Progenitor cell of endocrine pancreas (in vitro differentiated cells): ENCODE data around the gene MROH8. TPM values are rescaled to one million over a fixed set of nuclear protein-coding genes. Genes with fewer than 3 reads are reported as not detected.
"Not testable (repeated sequence)": the region's sequence is repeated elsewhere in the genome, so short reads cannot be mapped to it uniquely, and the experiment has no call there.

Experiments
- DNase-seq: peaks from one replicate; pipeline ENCODE4 v3.0.0; 2021; ENCODE audit warnings: low spot score; ENCODE audit not compliant: unreplicated experiment
- H3K27ac Mint-ChIP-seq: 2 replicates; pipeline ENCODE4 v1.8.0; 2021; ENCODE audit warnings: mild to moderate bottlenecking, moderate library complexity, mixed read lengths
- H3K27me3 Mint-ChIP-seq: 2 replicates; pipeline ENCODE4 v1.8.0; 2021; ENCODE audit warnings: mixed read lengths
- H3K36me3 Mint-ChIP-seq: 2 replicates; pipeline ENCODE4 v1.8.0; 2022; ENCODE audit warnings: mixed read lengths; ENCODE audit not compliant: insufficient read depth
- H3K4me1 Mint-ChIP-seq: 2 replicates; pipeline ENCODE4 v1.8.0; 2021; ENCODE audit warnings: low read depth, mixed read lengths
- H3K4me3 Mint-ChIP-seq: 2 replicates; pipeline ENCODE4 v1.8.0; 2021; ENCODE audit warnings: low read depth, mild to moderate bottlenecking, moderate library complexity, mixed read lengths
- H3K9me3 Mint-ChIP-seq: 2 replicates; pipeline ENCODE4 v1.8.0; 2021; ENCODE audit warnings: low read depth, mixed read lengths
- total RNA-seq: library from RNA; stranded (reverse); gene quantifications from 2 replicates; pipeline ENCODE4 v1.2.1, GENCODE V29; 2021
- TF ChIP-seq, protein P1 (sequence below): fragments of 200-600 bp; sonication (generic); IDR thresholded peaks from one replicate; pipeline ENCODE4 v1.5.0; 2021; ENCODE audit warnings: antibody characterized with exemption, mild to moderate bottlenecking; ENCODE audit not compliant: unreplicated experiment

MROH8 gene
- total RNA-seq, 1 donor from 2014 or later = 5.7 TPM

GRCh38 chr20:37072293-37073196 is 106.8 kb downstream of the MROH8 start:
- TF ChIP-seq, protein P1, sequence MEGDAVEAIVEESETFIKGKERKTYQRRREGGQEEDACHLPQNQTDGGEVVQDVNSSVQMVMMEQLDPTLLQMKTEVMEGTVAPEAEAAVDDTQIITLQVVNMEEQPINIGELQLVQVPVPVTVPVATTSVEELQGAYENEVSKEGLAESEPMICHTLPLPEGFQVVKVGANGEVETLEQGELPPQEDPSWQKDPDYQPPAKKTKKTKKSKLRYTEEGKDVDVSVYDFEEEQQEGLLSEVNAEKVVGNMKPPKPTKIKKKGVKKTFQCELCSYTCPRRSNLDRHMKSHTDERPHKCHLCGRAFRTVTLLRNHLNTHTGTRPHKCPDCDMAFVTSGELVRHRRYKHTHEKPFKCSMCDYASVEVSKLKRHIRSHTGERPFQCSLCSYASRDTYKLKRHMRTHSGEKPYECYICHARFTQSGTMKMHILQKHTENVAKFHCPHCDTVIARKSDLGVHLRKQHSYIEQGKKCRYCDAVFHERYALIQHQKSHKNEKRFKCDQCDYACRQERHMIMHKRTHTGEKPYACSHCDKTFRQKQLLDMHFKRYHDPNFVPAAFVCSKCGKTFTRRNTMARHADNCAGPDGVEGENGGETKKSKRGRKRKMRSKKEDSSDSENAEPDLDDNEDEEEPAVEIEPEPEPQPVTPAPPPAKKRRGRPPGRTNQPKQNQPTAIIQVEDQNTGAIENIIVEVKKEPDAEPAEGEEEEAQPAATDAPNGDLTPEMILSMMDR = no peak
- Mint-ChIP-seq H3K36me3 (peaks cover 20% of the 10 kb centered on the region), H3K4me1 (no peaks in the 10 kb centered on the region), H3K9me3 (peaks cover 4% of the 10 kb centered on the region), H3K27ac (no peak overlapping the region), H3K27me3 (no peaks in the 10 kb centered on the region), H3K4me3 (no peak overlapping the region)
- no peak for DNase-seq

DNA sequence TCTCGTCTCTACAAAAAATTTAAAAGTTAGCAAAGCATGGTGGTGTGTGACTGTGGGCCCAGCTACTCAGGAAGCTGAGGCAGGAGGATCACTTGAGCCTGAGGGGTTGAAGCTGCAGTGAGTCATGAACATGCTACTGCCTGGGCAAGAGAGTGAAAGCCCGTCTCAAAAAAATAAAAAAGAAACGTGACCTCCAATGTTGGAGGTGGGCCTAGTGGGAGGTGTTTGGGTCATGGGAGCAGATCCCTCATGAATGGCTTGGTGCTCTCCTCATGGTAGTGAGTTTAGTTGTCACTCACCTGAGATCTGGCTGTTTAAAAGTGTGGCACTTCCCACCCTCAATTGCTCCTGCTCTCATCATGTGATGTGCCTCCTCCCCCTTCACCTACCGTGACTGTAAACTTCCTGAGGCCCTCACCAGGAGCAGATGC is 107.9 kb downstream of the MROH8 start:
- Mint-ChIP-seq H3K4me3 (no peak overlapping the region), H3K27ac (no peak overlapping the region), H3K4me1 (no peaks in the 10 kb centered on the region), H3K36me3 (peaks cover 20% of the 10 kb centered on the region), H3K27me3 (no peaks in the 10 kb centered on the region), H3K9me3 (peaks cover 4% of the 10 kb centered on the region)
- DNase-seq = no peak
- TF ChIP-seq, protein P1 = no peak

DNA sequence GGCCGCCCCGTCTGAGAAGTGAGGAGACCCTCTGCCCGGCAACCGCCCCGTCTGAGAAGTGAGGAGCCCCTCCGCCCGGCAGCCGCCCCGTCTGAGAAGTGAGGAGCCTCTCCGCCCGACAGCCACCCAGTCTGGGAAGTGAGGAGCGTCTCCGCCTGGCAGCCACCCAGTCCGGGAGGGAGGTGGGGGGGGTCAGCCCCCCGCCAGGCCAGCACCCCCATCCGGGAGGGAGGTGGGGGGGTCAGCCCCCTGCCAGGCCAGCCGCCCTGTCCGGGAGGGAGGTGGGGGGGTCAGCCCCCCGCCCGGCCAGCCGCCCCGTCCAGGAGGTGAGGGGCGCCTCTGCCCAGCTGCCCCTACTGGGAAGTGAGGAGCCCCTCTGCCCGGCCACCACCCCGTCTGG is 109.8 kb downstream of the MROH8 start:
- peaks cover 21% of the 10 kb centered on the region for H3K36me3 Mint-ChIP-seq
- not testable (repeated sequence) for H3K27ac Mint-ChIP-seq, H3K4me3 Mint-ChIP-seq, H3K27me3 Mint-ChIP-seq, DNase-seq, H3K4me1 Mint-ChIP-seq, H3K9me3 Mint-ChIP-seq

DNA sequence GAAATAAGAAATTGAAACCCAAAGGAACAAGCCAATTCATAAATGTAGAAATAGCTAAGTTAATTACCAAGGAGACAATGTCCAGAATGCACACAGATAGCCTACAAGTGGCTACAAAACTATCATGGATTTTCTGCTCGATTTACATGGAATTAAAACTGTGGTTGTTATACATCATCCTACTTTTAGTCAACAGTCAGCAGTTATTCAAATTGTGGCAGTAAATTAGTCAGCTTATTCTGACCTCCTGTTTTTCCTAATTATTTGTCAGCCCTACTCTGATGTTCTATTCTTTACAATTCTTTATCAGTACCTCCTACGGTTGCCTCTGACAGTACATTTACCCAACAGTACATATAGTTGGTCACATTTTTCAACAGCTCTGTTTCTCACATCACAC is 113.2 kb downstream of the MROH8 start:
- Mint-ChIP-seq H3K4me3 (no peak overlapping the region), H3K36me3 (peaks cover 16% of the 10 kb centered on the region), H3K9me3 (no peaks in the 10 kb centered on the region)

GRCh38 chr20:37055276-37055675 is 124.1 kb downstream of the MROH8 start:
- H3K36me3 Mint-ChIP-seq = peaks cover 37% of the 10 kb centered on the region
- DNase-seq = no peak
- no peaks in the 10 kb centered on the region for H3K4me1 Mint-ChIP-seq
- TF ChIP-seq, protein P1 = no peak
- H3K27ac Mint-ChIP-seq = no peak overlapping the region
- no peak overlapping the region for H3K4me3 Mint-ChIP-seq
- H3K27me3 Mint-ChIP-seq = no peaks in the 10 kb centered on the region
- H3K9me3 Mint-ChIP-seq = no peaks in the 10 kb centered on the region

More for the DNA sequence above, 113.2 kb downstream of the MROH8 start:
- H3K27me3 Mint-ChIP-seq = no peaks in the 10 kb centered on the region
- TF ChIP-seq, protein P1 = no peak
- DNase-seq = no peak
- no peaks in the 10 kb centered on the region for H3K4me1 Mint-ChIP-seq
- no peak overlapping the region for H3K27ac Mint-ChIP-seq
